ENCODE measurements around the gene HIC2. TPM values are rescaled to one million over a fixed set of nuclear protein-coding genes. Genes with fewer than 3 reads are reported as not detected.
A peak's percentile ranks its signal among the peaks of the same experiment; 100 is the strongest.

HIC2 gene
- total and polyA plus RNA-seq, 9 of the 15 experiments (the other 6 are each of a cell fraction or from before 2014, with no cell fraction given): 1.7 to 117 (median 35.5) TPM

GRCh38 chr22:21449531-21450319, 32.6 kb downstream of the HIC2 start (continued):
- 0 out of 2 replicates have a peak, but pooled peaks have one; percentile 27 for TF ChIP-seq SRSF1 (IDR thresholded peaks at IDR 0.05; ENCODE audit: low read depth, low read length)
- peak; percentile 23; the same call in 1 of the 2 replicates for TF ChIP-seq THAP12 (CRISPR knock-in tag; IDR thresholded peaks at IDR 0.05)
- no peak for TF ChIP-seq ZNF134 (CRISPR knock-in tag; conservative IDR thresholded peaks at IDR 0.05)
- 0 out of 4 replicates have a peak, but pooled peaks of 1 of the 2 experiments have one; percentile 15 for TF ChIP-seq ZMIZ1 (IDR thresholded peaks at IDR 0.05; ENCODE audit: low read depth in 2 of 2, low read length in 2 of 2)
- peak; percentile 71 for TF ChIP-seq POLR2G (IDR thresholded peaks at IDR 0.05; ENCODE audit: low read depth, low read length)
- peak; percentile 69; the same call in 1 of the 2 replicates for TF ChIP-seq CBFB (CRISPR knock-in tag; IDR thresholded peaks at IDR 0.05)
- peak; percentile 41; the same call in 1 of the 2 replicates for TF ChIP-seq REST (IDR thresholded peaks at IDR 0.05; ENCODE audit: borderline replicate concordance)
- no peak for TF ChIP-seq REST (CRISPR knock-in tag; IDR thresholded peaks at IDR 0.05; ENCODE audit: low read depth)

Data from K562 (cell line).